Upper lobe of left lung (tissue), 6 donors: ENCODE measurements around the gene NEK10. TPM values are rescaled to one million over a fixed set of nuclear protein-coding genes. Genes with fewer than 3 reads are reported as not detected.

Experiments used
- ATAC-seq, 2 donors: fragments of 200-7000 bp; cut with Tn5 transposase; one replicate each; pipeline ENCODE4 v1.9.1; 2022; ENCODE audit warnings: mild to moderate bottlenecking in 2 of 2, moderate library complexity in 2 of 2; ENCODE audit not compliant: low FRiP score in 2 of 2
- DNase-seq, 2 donors: peaks; one replicate each; pipeline ENCODE4 v3.0.0-alpha.2; 2019 to 2020
- H3K27ac ChIP-seq, 4 donors: fragments of 200-600 bp; sonication (generic); one replicate each; pipeline ENCODE4 v1.5.1; 2016 to 2019
- H3K27me3 ChIP-seq, 4 donors: fragments of 200-600 bp; sonication (generic); one replicate each; pipeline ENCODE4 v1.5.1; 2017 to 2019
- H3K36me3 ChIP-seq, 4 donors: fragments of 200-600 bp; sonication (generic); one replicate each; pipeline ENCODE4 v1.5.1; 2016 to 2019
- H3K4me1 ChIP-seq, 4 donors: fragments of 200-600 bp; sonication (generic); one replicate each; pipeline ENCODE4 v1.5.1; 2018 to 2019
- H3K4me3 ChIP-seq, 4 donors: fragments of 200-600 bp; sonication (generic); one replicate each; pipeline ENCODE4 v1.5.1; 2017 to 2019; ENCODE audit warnings: mild to moderate bottlenecking in 2 of 4, moderate library complexity in 1 of 4
- H3K9me3 ChIP-seq, 4 donors: fragments of 200-600 bp; sonication (generic); one replicate each; pipeline ENCODE4 v1.5.1; 2018 to 2019
- EP300 ChIP-seq, 4 donors: sonication (generic); formaldehyde crosslinking; IDR thresholded peaks; one replicate each; pipeline ENCODE4 v1.5.1; 2017; ENCODE audit warnings: antibody characterized with exemption in 4 of 4, control low read depth in 2 of 4
- POLR2A ChIP-seq, 4 donors: fragments of 450-650 bp; IDR thresholded peaks; one replicate each; pipeline ENCODE4 v1.5.1; 2016 to 2017; ENCODE audit warnings: antibody characterized with exemption in 4 of 4, mild to moderate bottlenecking in 2 of 4
- POLR2AphosphoS5 ChIP-seq, 2 donors: sonication (generic); formaldehyde crosslinking; IDR thresholded peaks; one replicate each; pipeline ENCODE4 v1.5.1; 2017; ENCODE audit warnings: antibody characterized with exemption in 2 of 2
- whole genome bisulfite sequencing, 2 donors: methylation state at CpG; one replicate each; pipeline ENCODE4 v1.1.5; 2017 to 2018; 5-methylcytosine and 5-hydroxymethylcytosine counted together
- total RNA-seq, 6 donors: library from RNA; depleted of rRNA in 4 of 6; stranded (reverse); fragments of >200 nt in 4 of 6; gene quantifications; one replicate each; pipeline versions ENCODE4 v1.1.0 to v1.2.1, GENCODE V29; 2016 to 2021
- TF ChIP-seq, protein P1 (sequence below), 6 experiments: fragments of 450-650 bp in 4 of 6; fragments of 200-600 bp in 2 of 6; sonication (generic) in 2 of 6; IDR thresholded peaks; one replicate each; pipeline ENCODE4 v1.5.1; 2016 to 2019; ENCODE audit warnings: antibody characterized with exemption in 6 of 6
- donor health status: DM: no; HTN: no; CAD: no; lungs with moderate emphysema.
- donor health status: DM: no; HTN: yes; CAD: no; lungs with severe emphysema.

The NEK10 gene
- total RNA-seq, 6 donors from 2014 or later, result 0.29 to 85.3 (median 12.1) TPM

DNA sequence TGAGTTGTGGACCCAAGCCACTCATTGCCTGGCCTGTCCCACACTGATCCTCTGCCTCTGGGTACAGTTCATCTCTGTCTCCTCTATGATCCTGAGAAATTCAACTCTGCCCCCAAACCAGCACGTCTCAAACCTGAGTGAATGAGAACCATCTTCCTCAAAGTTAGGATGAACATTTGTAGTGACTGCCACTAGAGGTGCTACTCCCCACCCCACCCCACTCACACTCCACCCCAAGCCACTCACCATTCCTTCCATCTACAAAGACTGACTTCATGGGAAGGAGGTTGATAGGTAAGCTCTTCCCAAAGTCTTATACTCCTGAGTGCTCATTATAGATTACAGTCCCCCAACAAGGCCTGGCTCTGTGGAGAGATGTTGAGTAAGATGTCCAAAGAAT, 43.8 kb downstream of the NEK10 start:
- TF ChIP-seq, protein P1, sequence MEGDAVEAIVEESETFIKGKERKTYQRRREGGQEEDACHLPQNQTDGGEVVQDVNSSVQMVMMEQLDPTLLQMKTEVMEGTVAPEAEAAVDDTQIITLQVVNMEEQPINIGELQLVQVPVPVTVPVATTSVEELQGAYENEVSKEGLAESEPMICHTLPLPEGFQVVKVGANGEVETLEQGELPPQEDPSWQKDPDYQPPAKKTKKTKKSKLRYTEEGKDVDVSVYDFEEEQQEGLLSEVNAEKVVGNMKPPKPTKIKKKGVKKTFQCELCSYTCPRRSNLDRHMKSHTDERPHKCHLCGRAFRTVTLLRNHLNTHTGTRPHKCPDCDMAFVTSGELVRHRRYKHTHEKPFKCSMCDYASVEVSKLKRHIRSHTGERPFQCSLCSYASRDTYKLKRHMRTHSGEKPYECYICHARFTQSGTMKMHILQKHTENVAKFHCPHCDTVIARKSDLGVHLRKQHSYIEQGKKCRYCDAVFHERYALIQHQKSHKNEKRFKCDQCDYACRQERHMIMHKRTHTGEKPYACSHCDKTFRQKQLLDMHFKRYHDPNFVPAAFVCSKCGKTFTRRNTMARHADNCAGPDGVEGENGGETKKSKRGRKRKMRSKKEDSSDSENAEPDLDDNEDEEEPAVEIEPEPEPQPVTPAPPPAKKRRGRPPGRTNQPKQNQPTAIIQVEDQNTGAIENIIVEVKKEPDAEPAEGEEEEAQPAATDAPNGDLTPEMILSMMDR (IDR thresholded peaks at IDR 0.05), result no peak
- TF ChIP-seq POLR2A (IDR thresholded peaks at IDR 0.05) (no peak), POLR2AphosphoS5 (IDR thresholded peaks at IDR 0.05) (no peak), EP300 (IDR thresholded peaks at IDR 0.05) (no peak)
- no peak for DNase-seq
- ATAC-seq, result peak in 1 of 2 donors; percentile 20
- H3K4me3 ChIP-seq, result no peak overlapping the region
- WGBS, 2 donors, result 60 to 73% methylated on average over 1 of the region's 1 CpG
- H3K9me3 ChIP-seq, result peaks cover 0 to 8% (median 0%) of the 10 kb centered on the region in 4 donors
- no peaks in the 10 kb centered on the region for H3K36me3 ChIP-seq
- H3K27me3 ChIP-seq, result no peaks in the 10 kb centered on the region
- peaks cover 0 to 4% (median 2%) of the 10 kb centered on the region in 4 donors for H3K4me1 ChIP-seq
- H3K27ac ChIP-seq, result peak overlapping the region in 1 of 4 donors; percentile 8

DNA sequence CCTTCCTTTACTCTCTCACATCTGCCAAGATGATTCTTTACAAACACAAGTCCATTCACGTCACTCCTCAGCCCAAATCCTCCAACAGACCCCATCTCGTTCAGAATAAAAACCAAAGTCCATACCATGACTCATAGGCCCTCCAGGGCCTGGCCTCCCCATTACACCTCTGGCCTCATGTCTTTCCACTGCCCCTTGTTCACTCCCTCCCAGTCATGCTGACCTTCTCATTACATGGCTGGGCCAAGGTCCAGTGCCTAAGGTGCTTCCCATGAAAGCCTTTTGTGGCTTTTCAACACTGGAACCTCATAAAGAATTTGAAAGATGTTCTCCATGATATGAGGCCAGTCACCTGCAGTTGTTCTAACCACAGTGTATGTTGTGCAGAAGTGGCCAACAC, 44.5 kb downstream of the NEK10 start:
- Histone ChIP-seq H3K9me3 (peaks cover 0 to 8% (median 0%) of the 10 kb centered on the region in 4 donors), H3K36me3 (no peaks in the 10 kb centered on the region), H3K27ac (no peak overlapping the region), H3K4me1 (peaks cover 0 to 4% (median 2%) of the 10 kb centered on the region in 4 donors), H3K4me3 (no peak overlapping the region), H3K27me3 (no peaks in the 10 kb centered on the region)
- WGBS, 2 donors, result 74 to 88% methylated on average over 2 of the region's 2 CpGs
- TF ChIP-seq POLR2AphosphoS5 (IDR thresholded peaks at IDR 0.05) (no peak), EP300 (IDR thresholded peaks at IDR 0.05) (no peak), POLR2A (IDR thresholded peaks at IDR 0.05) (no peak)
- TF ChIP-seq, protein P1 (IDR thresholded peaks at IDR 0.05), result no peak
- peak in 1 of 2 donors; percentile 44 for ATAC-seq
- DNase-seq, result no peak

DNA sequence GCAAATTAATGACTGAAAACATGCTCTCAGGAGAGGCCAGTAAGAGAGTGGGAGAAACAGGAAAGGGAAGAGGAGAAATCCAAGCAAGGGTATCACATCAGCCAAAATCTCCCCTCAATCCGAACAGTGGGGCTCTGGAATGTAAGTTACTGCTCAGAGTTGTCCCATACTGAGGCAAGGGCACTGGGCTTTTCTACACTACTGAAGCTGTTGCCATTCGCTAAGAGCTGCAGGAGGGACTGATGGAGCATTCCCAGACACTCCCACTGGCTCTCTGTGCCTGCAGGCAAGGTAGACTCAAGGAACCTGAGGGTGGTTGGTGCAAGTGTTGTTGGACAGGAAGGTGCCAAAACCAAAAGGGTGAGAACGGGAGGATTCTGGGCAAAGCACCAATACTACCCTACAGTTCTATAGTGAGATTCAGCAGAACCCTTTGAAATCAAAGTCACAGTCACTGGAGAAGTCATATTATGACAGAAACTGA, 46.1 kb downstream of the NEK10 start:
- no peak for TF ChIP-seq POLR2AphosphoS5 (IDR thresholded peaks at IDR 0.05)
- TF ChIP-seq POLR2A (IDR thresholded peaks at IDR 0.05), result no peak
- no peak for ATAC-seq
- DNase-seq, result no peak

DNA sequence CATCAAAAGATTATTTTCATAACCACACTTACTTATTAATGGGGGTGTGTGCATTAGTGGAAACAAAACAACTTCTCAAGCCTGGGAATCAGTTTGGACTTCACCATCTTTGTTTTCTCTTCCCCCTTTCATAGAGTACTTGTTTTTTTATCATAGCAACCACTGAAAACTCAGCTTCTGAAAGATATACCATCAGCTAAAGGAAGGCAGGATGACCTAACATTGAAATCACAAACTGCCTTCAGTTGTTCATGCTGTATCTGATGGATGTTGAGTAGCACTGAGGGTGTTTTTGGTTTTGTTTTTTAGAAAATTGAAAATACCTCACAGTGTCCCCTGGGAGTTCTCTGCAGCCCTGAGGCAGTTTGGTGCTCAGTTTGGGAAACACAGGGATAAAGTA, 46.5 kb downstream of the NEK10 start:
- no peak for TF ChIP-seq POLR2AphosphoS5 (IDR thresholded peaks at IDR 0.05)
- no peak for TF ChIP-seq EP300 (IDR thresholded peaks at IDR 0.05)
- TF ChIP-seq POLR2A (IDR thresholded peaks at IDR 0.05), result no peak
- TF ChIP-seq, protein P1 (IDR thresholded peaks at IDR 0.05), result no peak
- no peaks in the 10 kb centered on the region for H3K36me3 ChIP-seq
- H3K27me3 ChIP-seq, result no peaks in the 10 kb centered on the region
- no peak for DNase-seq
- no peak overlapping the region for H3K27ac ChIP-seq
- no peaks in the 10 kb centered on the region for H3K9me3 ChIP-seq
- ATAC-seq, result no peak
- H3K4me1 ChIP-seq, result peaks cover 0 to 4% (median 2%) of the 10 kb centered on the region in 4 donors
- no peak overlapping the region for H3K4me3 ChIP-seq

More for the DNA sequence above, 46.1 kb downstream of the NEK10 start:
- 83 to 89% methylated on average over 3 of the region's 3 CpGs for WGBS, 2 donors
- H3K27me3 ChIP-seq, result no peaks in the 10 kb centered on the region
- H3K36me3 ChIP-seq, result no peaks in the 10 kb centered on the region
- no peak overlapping the region for H3K27ac ChIP-seq
- H3K9me3 ChIP-seq, result no peaks in the 10 kb centered on the region
- H3K4me1 ChIP-seq, result peaks cover 0 to 4% (median 2%) of the 10 kb centered on the region in 4 donors
- no peak overlapping the region for H3K4me3 ChIP-seq

DNA sequence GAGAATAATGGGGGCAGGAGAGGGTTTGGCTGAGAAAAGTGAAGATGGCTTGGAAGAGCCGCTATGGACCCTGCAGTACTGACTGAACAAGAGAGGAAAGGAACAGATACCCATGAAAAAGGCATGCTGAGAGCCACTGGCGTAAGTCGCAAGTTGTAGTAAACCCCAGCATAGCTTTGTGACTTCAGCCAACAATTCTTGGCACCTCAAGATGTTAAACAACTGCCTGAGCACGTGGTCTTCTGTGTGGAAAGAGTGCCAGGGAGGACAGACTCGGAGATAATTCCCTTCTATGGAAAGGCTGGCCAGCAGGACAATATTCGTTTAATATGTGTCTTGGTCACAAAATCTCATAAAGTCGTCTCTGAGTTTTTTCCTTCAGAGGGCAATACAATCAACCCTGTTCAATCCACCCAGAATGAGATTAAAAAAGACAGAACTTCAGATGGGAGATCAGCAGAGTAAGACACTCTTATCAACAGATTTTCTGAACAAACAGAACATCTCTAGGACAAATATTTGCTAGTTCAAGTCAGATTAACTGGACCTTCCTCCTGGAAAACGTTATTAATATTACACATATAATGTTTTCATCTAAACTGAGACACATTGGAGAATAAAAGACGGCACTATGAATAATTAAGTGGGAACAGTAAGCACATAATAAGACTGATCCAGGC, 49.2 kb downstream of the NEK10 start:
- no peak for DNase-seq
- H3K4me3 ChIP-seq, result no peak overlapping the region

More for the DNA sequence above, 49.2 kb downstream of the NEK10 start:
- Histone ChIP-seq H3K36me3 (no peaks in the 10 kb centered on the region), H3K27ac (no peak overlapping the region), H3K27me3 (no peaks in the 10 kb centered on the region), H3K9me3 (no peaks in the 10 kb centered on the region), H3K4me1 (no peaks in the 10 kb centered on the region)
- 70 to 71% methylated on average over 9 of the region's 9 CpGs for WGBS, 2 donors
- ATAC-seq, result peak in 1 of 2 donors; percentile 38
- TF ChIP-seq, protein P1 (IDR thresholded peaks at IDR 0.05), result no peak
- TF ChIP-seq POLR2AphosphoS5 (IDR thresholded peaks at IDR 0.05) (no peak), EP300 (IDR thresholded peaks at IDR 0.05) (no peak), POLR2A (IDR thresholded peaks at IDR 0.05) (no peak)
